ENCODE data around the gene FAF1. TPM values are rescaled to one million over a fixed set of nuclear protein-coding genes. Genes with fewer than 3 reads are reported as not detected.

FAF1 gene
- total and polyA plus RNA-seq, 2 donors (not counting 1 experiment from before 2014, with no cell fraction given), result 39.6 to 40.0 TPM

DNA sequence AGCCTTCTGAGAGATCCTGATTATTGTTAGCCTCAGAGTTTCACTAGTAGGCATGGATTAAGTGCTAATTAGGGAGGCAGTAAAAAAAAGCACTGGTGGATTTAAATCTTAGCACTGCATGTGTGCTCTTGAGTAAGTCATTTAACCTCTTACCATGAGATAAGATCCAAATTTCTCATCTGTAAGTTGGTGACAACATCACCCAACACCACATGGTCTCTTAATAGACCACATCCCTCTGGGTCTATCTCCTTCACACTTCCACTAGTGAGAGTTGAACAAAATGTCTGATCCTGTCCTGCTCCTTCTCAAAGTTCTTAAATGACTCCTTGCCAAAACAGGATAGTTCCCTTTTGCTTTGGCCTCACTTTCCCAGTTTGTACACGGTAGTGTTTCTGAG lies 507.4 kb downstream of the FAF1 start:
- no peak for DNase-seq (ENCODE audit: low read depth in 2 of 2)
- no peaks in the 10 kb centered on the region for H3K79me2 ChIP-seq (ENCODE audit: control insufficient read depth, insufficient read depth, low read length)
- H3K9ac ChIP-seq (ENCODE audit: insufficient read depth, low read length), result no peak overlapping the region
- no peaks in the 10 kb centered on the region for H3K36me3 ChIP-seq (ENCODE audit: control insufficient read depth, insufficient read depth, low read length)
- H3K4me2 ChIP-seq (ENCODE audit: extremely low read depth, insufficient read depth, low read length), result no peak overlapping the region
- H3K9me3 ChIP-seq (ENCODE audit: control insufficient read depth, insufficient read depth, low read depth, low read length), result no peaks in the 10 kb centered on the region
- H3K4me1 ChIP-seq (ENCODE audit: control insufficient read depth, extremely low read depth, insufficient read depth, low read length), result no peaks in the 10 kb centered on the region
- TF ChIP-seq EZH2 (IDR thresholded peaks at IDR 0.05; ENCODE audit: low read length, missing control alignments), result no peak
- TF ChIP-seq, protein P1, sequence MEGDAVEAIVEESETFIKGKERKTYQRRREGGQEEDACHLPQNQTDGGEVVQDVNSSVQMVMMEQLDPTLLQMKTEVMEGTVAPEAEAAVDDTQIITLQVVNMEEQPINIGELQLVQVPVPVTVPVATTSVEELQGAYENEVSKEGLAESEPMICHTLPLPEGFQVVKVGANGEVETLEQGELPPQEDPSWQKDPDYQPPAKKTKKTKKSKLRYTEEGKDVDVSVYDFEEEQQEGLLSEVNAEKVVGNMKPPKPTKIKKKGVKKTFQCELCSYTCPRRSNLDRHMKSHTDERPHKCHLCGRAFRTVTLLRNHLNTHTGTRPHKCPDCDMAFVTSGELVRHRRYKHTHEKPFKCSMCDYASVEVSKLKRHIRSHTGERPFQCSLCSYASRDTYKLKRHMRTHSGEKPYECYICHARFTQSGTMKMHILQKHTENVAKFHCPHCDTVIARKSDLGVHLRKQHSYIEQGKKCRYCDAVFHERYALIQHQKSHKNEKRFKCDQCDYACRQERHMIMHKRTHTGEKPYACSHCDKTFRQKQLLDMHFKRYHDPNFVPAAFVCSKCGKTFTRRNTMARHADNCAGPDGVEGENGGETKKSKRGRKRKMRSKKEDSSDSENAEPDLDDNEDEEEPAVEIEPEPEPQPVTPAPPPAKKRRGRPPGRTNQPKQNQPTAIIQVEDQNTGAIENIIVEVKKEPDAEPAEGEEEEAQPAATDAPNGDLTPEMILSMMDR (conservative IDR thresholded peaks at IDR 0.05 in 1 of 2, IDR thresholded peaks at IDR 0.05 in 1 of 2; ENCODE audit: low read depth in 1 of 2, low read length in 2 of 2), result no peak
- no peak overlapping the region for H3K27ac ChIP-seq (ENCODE audit: insufficient read depth, low read length)
- no peak overlapping the region for H3K4me3 ChIP-seq (replicated peaks in 1 of 4; ENCODE audit: control extremely low read depth in 1 of 4, insufficient read depth in 1 of 4, low read depth in 3 of 4, low read length in 4 of 4)
- H3K27me3 ChIP-seq (ENCODE audit: control insufficient read depth, insufficient read depth, low read length), result no peaks in the 10 kb centered on the region
- H2AFZ ChIP-seq (ENCODE audit: low read length), result no peak overlapping the region
- H4K20me1 ChIP-seq (ENCODE audit: control insufficient read depth, extremely low read depth, insufficient read depth, low read length), result no peaks in the 10 kb centered on the region

DNA sequence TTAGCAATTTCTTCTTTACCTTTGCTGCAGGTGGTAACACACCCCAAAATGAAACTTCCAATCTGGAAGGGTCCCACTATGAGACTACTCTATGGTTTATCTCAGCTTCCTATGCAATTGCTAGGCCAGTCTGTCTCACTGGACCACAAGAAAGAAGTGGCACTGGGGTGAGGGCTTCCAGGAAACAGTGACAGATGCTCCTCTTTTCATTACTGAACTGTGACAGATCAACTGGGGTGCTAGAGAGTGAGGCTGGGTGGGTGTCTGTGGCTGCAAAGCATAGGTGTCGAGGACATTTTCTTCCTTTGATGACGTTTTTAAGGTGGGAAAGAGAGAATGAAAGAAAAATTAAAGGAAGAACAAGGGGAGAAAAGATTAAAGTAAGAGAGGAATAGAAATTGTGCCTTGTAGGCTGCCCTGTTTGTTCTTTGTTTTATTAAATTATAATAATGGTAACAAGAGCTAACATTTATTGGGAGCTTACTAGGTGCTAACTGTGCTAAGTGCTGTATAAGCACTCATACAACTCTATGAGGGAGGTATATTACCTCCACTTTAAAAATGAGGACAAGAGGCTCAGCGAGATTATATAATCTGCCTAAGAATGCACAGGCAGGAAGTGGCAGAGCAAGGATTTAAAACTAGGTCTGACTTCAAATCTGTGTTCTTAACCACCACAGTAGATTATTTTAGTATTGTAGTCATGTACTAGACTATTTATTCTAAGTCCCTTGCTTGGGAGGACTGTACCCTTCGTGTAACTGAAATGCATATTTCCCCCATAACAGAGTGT lies 509.0 kb downstream of the FAF1 start:
- no peaks in the 10 kb centered on the region for H4K20me1 ChIP-seq (ENCODE audit: control insufficient read depth, extremely low read depth, insufficient read depth, low read length)
- H3K27ac ChIP-seq (ENCODE audit: insufficient read depth, low read length), result no peak overlapping the region
- no peak overlapping the region for H3K4me3 ChIP-seq (replicated peaks in 1 of 4; ENCODE audit: control extremely low read depth in 1 of 4, insufficient read depth in 1 of 4, low read depth in 3 of 4, low read length in 4 of 4)
- H3K9me3 ChIP-seq (ENCODE audit: control insufficient read depth, insufficient read depth, low read depth, low read length), result no peaks in the 10 kb centered on the region
- H3K4me1 ChIP-seq (ENCODE audit: control insufficient read depth, extremely low read depth, insufficient read depth, low read length), result no peaks in the 10 kb centered on the region
- H3K4me2 ChIP-seq (ENCODE audit: extremely low read depth, insufficient read depth, low read length), result no peak overlapping the region
- H3K79me2 ChIP-seq (ENCODE audit: control insufficient read depth, insufficient read depth, low read length), result no peaks in the 10 kb centered on the region
- DNase-seq (ENCODE audit: low read depth in 2 of 2), result no peak
- no peak overlapping the region for H3K9ac ChIP-seq (ENCODE audit: insufficient read depth, low read length)
- H3K36me3 ChIP-seq (ENCODE audit: control insufficient read depth, insufficient read depth, low read length), result no peaks in the 10 kb centered on the region
- no peak overlapping the region for H2AFZ ChIP-seq (ENCODE audit: low read length)
- no peak for TF ChIP-seq EZH2 (IDR thresholded peaks at IDR 0.05; ENCODE audit: low read length, missing control alignments)
- TF ChIP-seq, protein P1 (conservative IDR thresholded peaks at IDR 0.05 in 1 of 2, IDR thresholded peaks at IDR 0.05 in 1 of 2; ENCODE audit: low read depth in 1 of 2, low read length in 2 of 2), result no peak
- H3K27me3 ChIP-seq (ENCODE audit: control insufficient read depth, insufficient read depth, low read length), result no peaks in the 10 kb centered on the region

DNA sequence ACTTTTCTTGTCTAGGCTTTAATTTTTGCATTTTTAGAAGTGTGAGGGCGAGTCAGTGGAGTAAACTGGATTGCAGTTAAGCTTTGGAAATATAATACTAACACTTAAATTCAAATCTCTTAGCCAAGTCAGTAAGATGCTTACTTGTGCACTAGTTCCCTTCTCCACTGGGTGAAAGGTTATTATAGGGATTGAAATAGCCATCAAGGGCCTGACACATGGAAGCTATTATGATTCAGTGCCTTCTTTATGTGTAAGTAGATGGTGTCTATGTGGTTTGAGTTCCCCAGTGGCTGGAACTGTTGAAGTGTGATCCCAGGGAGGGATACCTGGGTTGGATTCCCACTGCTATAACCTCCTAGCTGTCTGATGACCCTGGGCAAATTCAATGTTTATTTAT lies 512.1 kb downstream of the FAF1 start:
- Histone ChIP-seq H3K4me3 (replicated peaks in 1 of 4; ENCODE audit: control extremely low read depth in 1 of 4, insufficient read depth in 1 of 4, low read depth in 3 of 4, low read length in 4 of 4) (no peak overlapping the region), H3K9me3 (ENCODE audit: control insufficient read depth, insufficient read depth, low read depth, low read length) (no peaks in the 10 kb centered on the region), H3K4me1 (ENCODE audit: control insufficient read depth, extremely low read depth, insufficient read depth, low read length) (no peaks in the 10 kb centered on the region), H3K9ac (ENCODE audit: insufficient read depth, low read length) (no peak overlapping the region), H3K79me2 (ENCODE audit: control insufficient read depth, insufficient read depth, low read length) (no peaks in the 10 kb centered on the region), H3K36me3 (ENCODE audit: control insufficient read depth, insufficient read depth, low read length) (no peaks in the 10 kb centered on the region), H3K4me2 (ENCODE audit: extremely low read depth, insufficient read depth, low read length) (no peak overlapping the region), H2AFZ (ENCODE audit: low read length) (no peak overlapping the region), H3K27ac (ENCODE audit: insufficient read depth, low read length) (no peak overlapping the region), H3K27me3 (ENCODE audit: control insufficient read depth, insufficient read depth, low read length) (no peaks in the 10 kb centered on the region), H4K20me1 (ENCODE audit: control insufficient read depth, extremely low read depth, insufficient read depth, low read length) (no peaks in the 10 kb centered on the region)
- no peak for TF ChIP-seq EZH2 (IDR thresholded peaks at IDR 0.05; ENCODE audit: low read length, missing control alignments)
- TF ChIP-seq, protein P1 (conservative IDR thresholded peaks at IDR 0.05 in 1 of 2, IDR thresholded peaks at IDR 0.05 in 1 of 2; ENCODE audit: low read depth in 1 of 2, low read length in 2 of 2), result no peak
- DNase-seq (ENCODE audit: low read depth in 2 of 2), result no peak
